Lower lobe of right lung (tissue), 2 donors: ENCODE data around the gene TNIK. TPM values are rescaled to one million over a fixed set of nuclear protein-coding genes. Genes with fewer than 3 reads are reported as not detected.

ENCODE experiments used
- ATAC-seq, 2 donors: fragments of 200-7000 bp; cut with Tn5 transposase; one replicate each; pipeline ENCODE4 v1.9.1; 2020 to 2022; ENCODE audit warnings: mild to moderate bottlenecking in 2 of 2, moderate library complexity in 2 of 2
- DNase-seq: peaks from one replicate; pipeline ENCODE4 v3.0.0-alpha.2; 2020
- H3K27ac ChIP-seq: fragments of 200-600 bp; one replicate; pipeline ENCODE4 v1.8.0; 2022
- H3K27me3 ChIP-seq: fragments of 200-600 bp; one replicate; pipeline ENCODE4 v1.8.0; 2022; ENCODE audit warnings: low read depth
- H3K36me3 ChIP-seq: fragments of 200-600 bp; one replicate; pipeline ENCODE4 v1.8.0; 2022; ENCODE audit warnings: mild to moderate bottlenecking
- H3K4me1 ChIP-seq: fragments of 200-600 bp; one replicate; pipeline ENCODE4 v1.8.0; 2022
- H3K4me3 ChIP-seq: fragments of 200-600 bp; one replicate; pipeline ENCODE4 v1.8.0; 2022; ENCODE audit warnings: mild to moderate bottlenecking
- H3K9me3 ChIP-seq: fragments of 200-600 bp; one replicate; pipeline ENCODE4 v1.8.0; 2022
- intact Hi-C: fragments of 100-400 bp; cut with DNase I; formaldehyde crosslinking; loops from one replicate; pipeline ENCODE4 v1.11.0; 2022
- total RNA-seq: library from RNA; stranded (reverse); fragmentation: NEBNext Ultra II Directional; extraction: Animal tissue kit (Norgen Biotek cat#: 25700); gene quantifications from one replicate; pipeline ENCODE4 v1.2.1, GENCODE V29; 2021
- TF ChIP-seq, protein P1 (sequence below): fragments of 200-600 bp; IDR thresholded peaks from one replicate; pipeline ENCODE4 v1.8.0; 2022; ENCODE audit warnings: antibody characterized with exemption, mild to moderate bottlenecking
- donor health status: DM: no; HTN: yes; CAD: no; lungs with severe emphysema.

Gene TNIK
- total RNA-seq, 1 donor from 2014 or later: 29.3 TPM

DNA sequence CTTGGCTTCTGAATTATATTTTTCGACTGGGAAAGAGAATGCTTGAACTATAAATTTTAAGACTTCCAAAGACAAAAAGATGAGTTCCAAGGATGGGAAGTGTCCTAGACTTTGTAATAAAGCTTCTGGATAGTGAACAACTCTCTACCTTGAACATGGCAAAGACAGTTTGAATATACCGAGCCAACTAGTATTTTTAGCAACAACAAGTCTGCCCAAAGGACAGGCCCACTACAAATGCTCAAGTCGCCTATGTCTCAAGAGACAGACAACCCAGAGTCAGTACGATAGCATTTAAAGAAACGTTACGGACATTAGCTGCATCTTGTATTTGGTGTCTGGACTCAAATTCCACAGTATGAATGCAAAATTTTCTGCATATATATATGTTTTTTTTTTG, 258.4 kb downstream of the TNIK start:
- Histone ChIP-seq H3K9me3 (no peaks in the 10 kb centered on the region), H3K36me3 (no peaks in the 10 kb centered on the region), H3K27me3 (no peaks in the 10 kb centered on the region), H3K27ac (no peak overlapping the region), H3K4me3 (no peak overlapping the region), H3K4me1 (no peaks in the 10 kb centered on the region)
- intact Hi-C loops: no loop called here
- no peak for DNase-seq
- no peak for ATAC-seq
- TF ChIP-seq, protein P1, sequence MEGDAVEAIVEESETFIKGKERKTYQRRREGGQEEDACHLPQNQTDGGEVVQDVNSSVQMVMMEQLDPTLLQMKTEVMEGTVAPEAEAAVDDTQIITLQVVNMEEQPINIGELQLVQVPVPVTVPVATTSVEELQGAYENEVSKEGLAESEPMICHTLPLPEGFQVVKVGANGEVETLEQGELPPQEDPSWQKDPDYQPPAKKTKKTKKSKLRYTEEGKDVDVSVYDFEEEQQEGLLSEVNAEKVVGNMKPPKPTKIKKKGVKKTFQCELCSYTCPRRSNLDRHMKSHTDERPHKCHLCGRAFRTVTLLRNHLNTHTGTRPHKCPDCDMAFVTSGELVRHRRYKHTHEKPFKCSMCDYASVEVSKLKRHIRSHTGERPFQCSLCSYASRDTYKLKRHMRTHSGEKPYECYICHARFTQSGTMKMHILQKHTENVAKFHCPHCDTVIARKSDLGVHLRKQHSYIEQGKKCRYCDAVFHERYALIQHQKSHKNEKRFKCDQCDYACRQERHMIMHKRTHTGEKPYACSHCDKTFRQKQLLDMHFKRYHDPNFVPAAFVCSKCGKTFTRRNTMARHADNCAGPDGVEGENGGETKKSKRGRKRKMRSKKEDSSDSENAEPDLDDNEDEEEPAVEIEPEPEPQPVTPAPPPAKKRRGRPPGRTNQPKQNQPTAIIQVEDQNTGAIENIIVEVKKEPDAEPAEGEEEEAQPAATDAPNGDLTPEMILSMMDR: no peak

DNA sequence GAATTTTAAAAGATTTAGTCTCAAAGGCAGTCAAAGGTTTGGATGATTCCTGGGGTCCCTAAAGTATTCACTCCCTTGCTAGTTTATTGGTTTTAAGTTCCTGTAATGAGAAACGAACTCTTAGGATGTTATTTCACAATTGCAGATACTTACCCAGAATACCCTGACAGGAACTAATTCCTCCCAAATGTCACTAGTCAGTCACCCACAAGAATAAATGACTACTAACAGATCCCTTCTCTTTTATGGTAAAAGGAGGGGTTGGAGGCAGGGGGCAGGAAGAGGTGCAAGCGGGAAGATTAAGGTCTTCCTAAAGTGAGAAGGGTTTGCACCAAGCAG, 259.5 kb downstream of the TNIK start:
- Histone ChIP-seq H3K27ac (no peak overlapping the region), H3K4me3 (no peak overlapping the region), H3K4me1 (no peaks in the 10 kb centered on the region), H3K36me3 (no peaks in the 10 kb centered on the region), H3K9me3 (no peaks in the 10 kb centered on the region), H3K27me3 (no peaks in the 10 kb centered on the region)
- TF ChIP-seq, protein P1: no peak
- ATAC-seq (no peak), DNase-seq (no peak)
- intact Hi-C loops: no loop called here

DNA sequence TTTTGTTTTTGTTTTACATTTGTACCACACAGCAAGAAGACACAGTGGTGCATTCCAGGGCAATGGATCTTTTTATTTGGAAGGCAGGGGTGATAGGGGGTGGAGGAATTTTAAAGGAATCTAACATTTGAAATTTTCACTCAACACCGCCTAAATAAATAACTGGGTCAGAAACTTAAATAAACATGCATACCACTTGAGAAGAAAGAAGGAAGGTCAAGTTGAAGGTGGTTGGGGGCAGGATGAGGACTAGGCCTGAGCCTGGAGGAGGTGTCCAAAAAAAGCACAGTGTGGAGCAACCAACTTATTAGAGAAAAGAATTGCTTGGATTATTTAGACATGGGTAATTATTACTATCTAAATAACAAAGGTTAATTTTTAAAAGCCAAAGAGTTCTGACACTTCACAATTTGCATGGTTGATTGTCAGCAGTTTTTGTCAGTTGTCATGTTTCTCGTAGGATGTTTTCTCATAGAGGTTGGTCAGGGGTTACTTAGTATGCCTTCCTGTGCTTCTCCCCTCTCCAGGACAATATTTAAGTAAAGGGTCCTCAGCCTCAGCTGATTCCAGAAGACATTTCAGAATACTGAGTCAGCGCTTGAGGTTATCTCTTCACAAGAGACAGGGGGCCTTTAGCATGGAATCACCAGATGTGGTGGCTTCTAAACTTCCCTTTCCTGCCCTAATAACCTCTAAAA, 260.0 kb downstream of the TNIK start:
- TF ChIP-seq, protein P1: no peak
- no peak overlapping the region for H3K27ac ChIP-seq

DNA sequence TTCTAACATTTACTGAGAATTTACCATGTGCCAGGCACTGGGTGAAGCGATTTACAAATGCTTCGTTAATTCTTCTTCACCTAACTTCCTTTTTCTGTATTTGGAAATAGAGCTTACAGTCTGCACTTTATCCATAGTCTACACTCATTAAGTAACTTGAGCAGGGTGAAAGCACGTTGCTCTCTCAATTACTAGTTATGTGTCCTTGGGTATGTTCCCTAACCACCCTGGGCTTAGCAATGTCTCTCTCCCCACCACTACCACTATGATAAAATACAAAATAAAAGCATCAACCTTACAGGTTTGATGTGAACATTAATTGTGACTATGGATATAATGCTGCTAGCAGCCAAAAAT, 260.8 kb downstream of the TNIK start:
- no peak overlapping the region for H3K27ac ChIP-seq
- DNase-seq: no peak
- ATAC-seq: no peak
- H3K36me3 ChIP-seq: no peaks in the 10 kb centered on the region
- no peaks in the 10 kb centered on the region for H3K9me3 ChIP-seq
- intact Hi-C loops: no loop called here
- H3K4me1 ChIP-seq: no peaks in the 10 kb centered on the region
- H3K27me3 ChIP-seq: no peaks in the 10 kb centered on the region
- TF ChIP-seq, protein P1: no peak
- no peak overlapping the region for H3K4me3 ChIP-seq

More for the DNA sequence above, 260.0 kb downstream of the TNIK start:
- Histone ChIP-seq H3K27me3 (no peaks in the 10 kb centered on the region), H3K9me3 (no peaks in the 10 kb centered on the region), H3K4me3 (no peak overlapping the region), H3K4me1 (no peaks in the 10 kb centered on the region), H3K36me3 (no peaks in the 10 kb centered on the region)
- intact Hi-C loops: no loop called here
- ATAC-seq: no peak
- no peak for DNase-seq

DNA sequence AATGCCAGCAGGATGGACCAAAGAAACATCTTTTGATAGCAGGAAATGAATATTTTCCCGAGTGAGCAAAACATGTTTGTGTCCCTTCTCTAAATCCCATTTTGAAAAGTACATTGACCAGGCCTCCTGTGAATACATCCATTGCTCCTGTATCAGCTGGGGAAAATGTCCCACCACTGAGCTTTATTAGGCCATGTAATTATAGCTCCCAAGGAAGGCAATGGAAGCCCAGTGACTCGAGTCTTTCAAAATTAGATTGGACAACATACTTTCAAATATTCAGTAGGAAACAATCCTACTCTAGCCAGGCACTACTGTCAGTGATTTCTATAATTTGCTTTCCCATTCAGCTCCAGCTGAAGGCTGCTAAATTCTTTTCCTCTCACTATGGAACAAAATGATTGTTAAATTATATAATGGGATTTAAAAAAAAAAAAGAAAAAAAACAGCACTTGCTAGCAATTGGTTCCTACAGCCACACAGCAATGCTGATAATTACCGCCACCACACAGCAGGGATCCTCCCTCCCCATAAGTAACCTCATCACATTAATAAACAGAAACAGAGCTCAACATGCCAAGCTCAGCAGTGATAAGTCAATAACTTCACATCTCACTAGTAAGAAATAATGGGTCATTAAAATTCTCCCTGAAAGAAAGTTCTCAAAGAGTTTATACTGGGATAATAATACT, 261.3 kb downstream of the TNIK start:
- H3K4me3 ChIP-seq: no peak overlapping the region
- no peaks in the 10 kb centered on the region for H3K36me3 ChIP-seq
- H3K9me3 ChIP-seq: no peaks in the 10 kb centered on the region
- ATAC-seq: no peak
- H3K27ac ChIP-seq: no peak overlapping the region
- H3K27me3 ChIP-seq: no peaks in the 10 kb centered on the region
- H3K4me1 ChIP-seq: no peaks in the 10 kb centered on the region
- no peak for DNase-seq
- intact Hi-C loops: no loop called here
- TF ChIP-seq, protein P1: no peak
